Astrocyte (in vitro differentiated cells and primary cell): ENCODE measurements around the gene CTBP1. TPM values are rescaled to one million over a fixed set of nuclear protein-coding genes. Genes with fewer than 3 reads are reported as not detected.

Experiments
- DNase-seq: peaks from one replicate; pipeline ENCODE4 v3.0.0-alpha.2; 2010; ENCODE audit warnings: low read depth
- FAIRE-seq: peaks from 2 replicates; lab custom pipeline; 2011; peaks lifted over from hg19 to GRCh38; lab: Jason Lieb, UNC
- H2AFZ ChIP-seq: 2 replicates; pipeline ENCODE4 v1.6.0; 2012; ENCODE audit warnings: low read depth, low read length, inconsistent platforms
- H3K27ac ChIP-seq: 2 replicates; pipeline ENCODE4 v1.5.1; 2011; ENCODE audit warnings: low read depth, low read length, inconsistent platforms
- H3K27me3 ChIP-seq: 2 replicates; pipeline ENCODE4 v1.6.0; 2011; ENCODE audit warnings: low read length, inconsistent platforms; ENCODE audit not compliant: insufficient read depth
- H3K36me3 ChIP-seq: 2 replicates; pipeline ENCODE4 v1.5.1; 2011; ENCODE audit warnings: low read length, inconsistent platforms; ENCODE audit not compliant: insufficient read depth
- H3K4me1 ChIP-seq: 2 replicates; pipeline ENCODE4 v1.5.1; 2011; ENCODE audit warnings: low read length, inconsistent platforms; ENCODE audit not compliant: insufficient read depth
- H3K4me2 ChIP-seq: 2 replicates; pipeline ENCODE4 v1.6.0; 2012; ENCODE audit warnings: low read length, inconsistent platforms
- H3K4me3 ChIP-seq: 2 replicates; pipeline ENCODE4 v1.5.1; 2011; ENCODE audit warnings: low read depth, mild to moderate bottlenecking, low read length, inconsistent platforms; ENCODE audit not compliant: insufficient read depth
- H3K79me2 ChIP-seq: 2 replicates; pipeline ENCODE4 v1.6.0; 2012; ENCODE audit warnings: mild to moderate bottlenecking, low read length, inconsistent platforms; ENCODE audit not compliant: insufficient read depth
- H3K9ac ChIP-seq: 2 replicates; pipeline ENCODE4 v1.6.0; 2012; ENCODE audit warnings: mild to moderate bottlenecking, low read length, inconsistent platforms
- H3K9me3 ChIP-seq: 2 replicates; pipeline ENCODE4 v1.5.1; 2012; ENCODE audit warnings: low read depth, mild to moderate bottlenecking, low read length, inconsistent platforms; ENCODE audit not compliant: insufficient read depth
- H4K20me1 ChIP-seq: 2 replicates; pipeline ENCODE4 v1.6.0; 2012; ENCODE audit warnings: low read length, inconsistent platforms; ENCODE audit not compliant: insufficient read depth
- H3K27ac Mint-ChIP-seq: one replicate; pipeline ENCODE4 v1.8.0; 2021; ENCODE audit warnings: mild to moderate bottlenecking, mixed read lengths; ENCODE audit not compliant: unreplicated experiment
- H3K27me3 Mint-ChIP-seq: one replicate; pipeline ENCODE4 v1.8.0; 2021; ENCODE audit warnings: low read depth, mixed read lengths; ENCODE audit not compliant: unreplicated experiment
- H3K36me3 Mint-ChIP-seq: one replicate; pipeline ENCODE4 v1.8.0; 2021; ENCODE audit warnings: low read depth, mixed read lengths; ENCODE audit not compliant: unreplicated experiment
- H3K4me1 Mint-ChIP-seq: one replicate; pipeline ENCODE4 v1.8.0; 2021; ENCODE audit warnings: low read depth, mixed read lengths; ENCODE audit not compliant: unreplicated experiment
- H3K4me3 Mint-ChIP-seq: one replicate; pipeline ENCODE4 v1.8.0; 2021; ENCODE audit warnings: mild to moderate bottlenecking, moderate library complexity, mixed read lengths; ENCODE audit not compliant: unreplicated experiment
- H3K9me3 Mint-ChIP-seq: one replicate; pipeline ENCODE4 v1.8.0; 2021; ENCODE audit warnings: mild to moderate bottlenecking, mixed read lengths; ENCODE audit not compliant: unreplicated experiment
- EZH2 ChIP-seq: IDR thresholded peaks from 2 replicates; pipeline ENCODE4 v1.6.1; 2012; ENCODE audit warnings: mild to moderate bottlenecking, low read length, inconsistent platforms; ENCODE audit not compliant: insufficient read depth
- total RNA-seq: library from RNA; stranded (reverse); gene quantifications from 2 replicates; pipeline ENCODE4 v1.2.1, GENCODE V29; 2021
- TF ChIP-seq, protein P1 (sequence below): IDR thresholded peaks from 2 replicates; pipeline ENCODE4 v1.5.1; 2011; ENCODE audit warnings: low read depth, mild to moderate bottlenecking, inconsistent platforms, low read length, moderate library complexity; ENCODE audit not compliant: insufficient read depth

Gene CTBP1
- total RNA-seq, 1 donor from 2014 or later = 136 TPM

DNA sequence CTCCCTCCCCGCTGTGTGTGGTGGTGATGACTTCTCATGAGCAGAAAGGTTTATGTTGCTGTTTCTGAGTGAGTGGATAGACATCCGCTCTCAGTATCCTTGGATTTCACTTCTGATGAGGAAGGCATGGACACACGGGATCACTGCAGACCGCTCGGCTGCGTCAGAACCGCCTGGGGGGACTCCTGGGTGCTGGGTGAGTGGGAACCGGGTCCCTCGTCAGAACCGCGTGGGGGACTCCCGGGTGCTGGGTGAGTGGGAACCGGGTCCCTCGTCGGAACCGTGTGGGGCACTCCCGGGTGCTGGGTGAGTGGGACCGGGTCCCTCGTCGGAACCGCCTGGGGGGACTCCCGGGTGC, 9.0 kb downstream of the CTBP1 start:
- no peak overlapping the region for H2AFZ ChIP-seq
- H3K4me3 ChIP-seq = no peak overlapping the region
- no peaks in the 10 kb centered on the region for H3K27me3 Mint-ChIP-seq
- peaks cover 10% of the 10 kb centered on the region for H3K36me3 ChIP-seq
- no peak for DNase-seq
- H3K9me3 ChIP-seq = no peaks in the 10 kb centered on the region
- H3K4me1 Mint-ChIP-seq = peaks cover 3% of the 10 kb centered on the region
- H3K9me3 Mint-ChIP-seq = no peaks in the 10 kb centered on the region
- H3K36me3 Mint-ChIP-seq = peaks cover 17% of the 10 kb centered on the region
- H3K4me1 ChIP-seq = no peaks in the 10 kb centered on the region
- H3K79me2 ChIP-seq = peaks cover 80% of the 10 kb centered on the region
- no peak overlapping the region for H3K27ac Mint-ChIP-seq
- no peak overlapping the region for H3K27ac ChIP-seq
- no peak overlapping the region for H3K9ac ChIP-seq
- H3K27me3 ChIP-seq = no peaks in the 10 kb centered on the region
- no peak overlapping the region for H3K4me2 ChIP-seq
- TF ChIP-seq, protein P1, sequence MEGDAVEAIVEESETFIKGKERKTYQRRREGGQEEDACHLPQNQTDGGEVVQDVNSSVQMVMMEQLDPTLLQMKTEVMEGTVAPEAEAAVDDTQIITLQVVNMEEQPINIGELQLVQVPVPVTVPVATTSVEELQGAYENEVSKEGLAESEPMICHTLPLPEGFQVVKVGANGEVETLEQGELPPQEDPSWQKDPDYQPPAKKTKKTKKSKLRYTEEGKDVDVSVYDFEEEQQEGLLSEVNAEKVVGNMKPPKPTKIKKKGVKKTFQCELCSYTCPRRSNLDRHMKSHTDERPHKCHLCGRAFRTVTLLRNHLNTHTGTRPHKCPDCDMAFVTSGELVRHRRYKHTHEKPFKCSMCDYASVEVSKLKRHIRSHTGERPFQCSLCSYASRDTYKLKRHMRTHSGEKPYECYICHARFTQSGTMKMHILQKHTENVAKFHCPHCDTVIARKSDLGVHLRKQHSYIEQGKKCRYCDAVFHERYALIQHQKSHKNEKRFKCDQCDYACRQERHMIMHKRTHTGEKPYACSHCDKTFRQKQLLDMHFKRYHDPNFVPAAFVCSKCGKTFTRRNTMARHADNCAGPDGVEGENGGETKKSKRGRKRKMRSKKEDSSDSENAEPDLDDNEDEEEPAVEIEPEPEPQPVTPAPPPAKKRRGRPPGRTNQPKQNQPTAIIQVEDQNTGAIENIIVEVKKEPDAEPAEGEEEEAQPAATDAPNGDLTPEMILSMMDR = no peak
- no peak for TF ChIP-seq EZH2
- peaks cover 81% of the 10 kb centered on the region for H4K20me1 ChIP-seq
- no peak overlapping the region for H3K4me3 Mint-ChIP-seq
- FAIRE-seq = no peak

DNA sequence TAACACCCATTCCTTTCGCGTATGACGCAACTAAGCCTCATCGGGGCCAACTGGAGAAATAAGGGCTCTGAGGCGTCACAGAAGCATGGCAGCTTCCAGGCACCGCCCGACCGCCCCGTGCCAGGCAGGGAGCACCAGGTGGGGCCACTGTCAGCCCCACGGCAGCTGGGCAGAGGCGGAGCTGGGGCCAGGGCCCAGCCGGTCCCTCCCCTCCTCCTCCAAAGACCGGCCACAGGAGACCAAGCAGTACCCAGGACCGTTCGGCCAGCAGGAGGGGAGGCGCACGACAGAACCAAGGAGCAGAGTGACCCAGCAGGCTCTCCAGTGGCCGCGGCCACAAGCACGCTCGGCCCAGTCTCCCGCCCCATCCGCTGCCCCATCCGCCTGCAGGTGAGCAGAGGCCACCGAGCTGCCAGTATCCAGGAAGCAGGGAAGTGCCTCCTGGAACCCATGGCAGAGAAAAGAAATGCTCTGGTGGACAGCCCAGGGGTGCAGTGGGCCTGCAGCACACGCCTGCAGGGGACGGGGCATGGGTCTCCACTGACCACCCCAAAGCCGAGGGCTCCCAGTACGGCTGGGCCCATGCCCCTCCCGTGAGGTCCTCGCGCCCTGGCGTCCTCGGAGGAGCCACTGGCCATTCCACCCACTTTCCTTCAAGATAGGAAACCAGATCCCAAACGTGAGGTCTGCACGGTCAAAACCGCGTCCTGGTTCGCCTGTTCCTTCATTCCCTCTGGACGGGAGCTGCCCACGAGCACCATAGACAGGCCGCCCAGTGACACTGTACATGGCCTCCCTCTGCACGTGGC, 9.6 kb downstream of the CTBP1 start:
- no peak for DNase-seq
- H3K9me3 Mint-ChIP-seq = no peaks in the 10 kb centered on the region
- Histone ChIP-seq H3K27ac (no peak overlapping the region), H3K9me3 (no peaks in the 10 kb centered on the region), H3K4me1 (no peaks in the 10 kb centered on the region), H3K4me3 (no peak overlapping the region), H3K9ac (no peak overlapping the region), H4K20me1 (peaks cover 81% of the 10 kb centered on the region), H3K79me2 (peaks cover 78% of the 10 kb centered on the region), H3K36me3 (peaks cover 14% of the 10 kb centered on the region), H2AFZ (no peak overlapping the region), H3K4me2 (no peak overlapping the region), H3K27me3 (no peaks in the 10 kb centered on the region)
- no peak overlapping the region for H3K4me3 Mint-ChIP-seq
- peaks cover 2% of the 10 kb centered on the region for H3K4me1 Mint-ChIP-seq
- FAIRE-seq = no peak
- TF ChIP-seq EZH2 = no peak
- TF ChIP-seq, protein P1 = no peak
- peaks cover 17% of the 10 kb centered on the region for H3K36me3 Mint-ChIP-seq
- no peaks in the 10 kb centered on the region for H3K27me3 Mint-ChIP-seq
- no peak overlapping the region for H3K27ac Mint-ChIP-seq

DNA sequence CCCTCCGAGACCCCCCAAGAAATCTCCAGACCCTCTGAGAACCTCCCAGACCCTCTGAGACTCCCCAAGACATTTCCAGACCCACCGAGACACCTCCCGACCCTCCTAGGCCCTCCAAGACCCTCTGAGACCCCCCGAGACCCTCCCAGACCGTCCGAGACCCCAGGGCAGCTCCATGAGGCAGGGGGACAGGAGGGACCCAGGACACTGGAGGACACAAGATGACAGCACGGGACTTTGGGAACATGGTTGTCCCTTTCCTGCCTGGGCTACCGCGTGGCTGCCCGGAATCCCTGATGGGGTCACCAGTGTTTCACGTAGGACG, 10.3 kb downstream of the CTBP1 start:
- no peak overlapping the region for H3K27ac Mint-ChIP-seq
- no peak overlapping the region for H3K4me3 Mint-ChIP-seq
- peaks cover 77% of the 10 kb centered on the region for H3K79me2 ChIP-seq

More for the DNA sequence above, 10.3 kb downstream of the CTBP1 start:
- Mint-ChIP-seq H3K27me3 (no peaks in the 10 kb centered on the region), H3K9me3 (no peaks in the 10 kb centered on the region), H3K36me3 (peaks cover 17% of the 10 kb centered on the region), H3K4me1 (peaks cover 2% of the 10 kb centered on the region)
- no peak overlapping the region for H3K27ac ChIP-seq
- FAIRE-seq (no peak), DNase-seq (no peak)
- TF ChIP-seq EZH2 = no peak
- TF ChIP-seq, protein P1 = no peak
- H3K4me2 ChIP-seq = no peak overlapping the region
- no peak overlapping the region for H3K4me3 ChIP-seq
- peaks cover 14% of the 10 kb centered on the region for H3K36me3 ChIP-seq
- H2AFZ ChIP-seq = no peak overlapping the region
- peaks cover 81% of the 10 kb centered on the region for H4K20me1 ChIP-seq
- peaks cover 4% of the 10 kb centered on the region for H3K4me1 ChIP-seq
- no peaks in the 10 kb centered on the region for H3K9me3 ChIP-seq
- no peaks in the 10 kb centered on the region for H3K27me3 ChIP-seq
- no peak overlapping the region for H3K9ac ChIP-seq
